T-helper 1 cell treated with Interleukin-12 subunit alpha and Interleukin-12 subunit beta and Interleukin-4 antibody, amounts not matched to agents 30 ng/mL and 1 ng/mL, for 36 hours (primary cell): ENCODE data around the gene C1QBP. TPM values are rescaled to one million over a fixed set of nuclear protein-coding genes. Genes with fewer than 3 reads are reported as not detected.
"Not testable (repeated sequence)": the region's sequence is repeated elsewhere in the genome, so short reads cannot be mapped to it uniquely, and the experiment has no call there.

Experiments used
- intact Hi-C: fragments of 100-400 bp; cut with micrococcal nuclease; formaldehyde crosslinking; loops from one replicate; pipeline ENCODE4 v1.15.1; 2024
- total RNA-seq: library from RNA; stranded (reverse); gene quantifications from 2 replicates; pipeline ENCODE4 v1.2.3, GENCODE V29; 2022

The C1QBP gene
- total RNA-seq, 1 donor from 2014 or later, result 156 TPM

DNA sequence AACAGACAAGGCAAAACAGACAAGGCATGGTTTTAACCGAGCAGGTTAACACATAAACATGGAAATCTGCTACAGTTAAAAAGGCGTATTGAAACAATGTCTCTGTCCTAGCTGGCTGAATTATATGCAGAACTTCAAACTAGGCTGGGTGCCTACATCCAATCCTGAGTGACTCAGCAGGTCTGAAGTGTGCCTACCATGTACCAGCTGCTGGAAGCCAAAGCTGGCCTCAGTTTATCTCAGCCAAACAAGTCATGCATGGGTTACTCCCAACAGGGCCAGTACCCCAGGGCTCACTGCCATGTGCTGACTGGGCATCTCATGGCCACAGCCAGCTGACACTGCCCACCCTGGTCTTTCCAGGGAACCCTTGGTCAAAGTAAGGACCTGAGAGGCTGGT lies 4.0 kb downstream of the C1QBP start:
- intact Hi-C loops, result loop anchor here (5.0 kb wide), 1 partner anchor 1007 kb away; the partner anchor contains the start of gene PIMREG

DNA sequence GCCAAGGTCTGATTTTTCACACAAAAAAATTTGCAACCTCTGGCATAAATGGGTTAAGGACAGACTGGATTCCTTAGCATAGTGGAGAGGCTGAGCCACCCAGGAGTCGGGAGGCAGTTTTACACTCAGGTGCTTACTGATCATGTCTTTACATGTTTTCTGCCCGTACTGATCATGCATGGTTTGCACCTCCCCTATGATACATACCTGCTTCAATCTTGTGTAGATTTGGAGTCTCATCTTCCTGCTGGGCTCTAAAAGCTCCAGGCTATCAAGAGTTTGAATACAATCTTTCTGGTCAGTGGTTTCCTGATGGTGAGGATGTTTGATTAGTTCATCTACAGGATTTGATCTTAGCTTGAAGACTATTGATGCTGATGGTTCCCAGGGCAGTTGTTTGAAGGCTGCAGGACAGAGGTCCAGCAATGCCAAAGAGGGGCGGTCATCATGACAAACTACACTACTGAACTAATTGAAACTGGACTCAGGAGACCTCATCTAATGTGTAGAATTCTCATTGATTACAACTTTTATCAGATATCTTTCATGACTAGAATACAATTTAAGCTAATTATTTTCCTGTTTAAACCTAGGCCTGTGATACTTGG lies 6.9 kb downstream of the C1QBP start:
- intact Hi-C loops, result no loop called here

DNA sequence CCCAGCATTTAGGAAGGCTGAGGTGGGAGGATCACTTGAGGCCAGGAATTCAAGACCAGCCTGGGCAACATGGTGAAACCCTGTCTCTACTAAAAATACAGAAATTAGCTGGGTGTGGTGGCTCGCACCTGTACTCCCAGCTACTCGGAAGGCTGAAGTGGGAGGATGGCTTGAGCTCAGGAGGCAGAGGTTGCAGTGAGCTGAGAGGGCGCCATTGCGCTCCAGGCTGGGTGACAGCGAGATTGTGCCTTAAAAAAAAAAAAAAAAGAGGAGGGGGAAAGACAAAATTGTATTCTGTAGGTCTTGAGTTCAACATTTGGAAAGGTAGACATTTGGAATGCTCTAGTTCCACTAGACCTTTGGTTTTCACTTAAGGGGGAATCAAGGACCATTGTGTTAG lies 7.7 kb downstream of the C1QBP start:
- intact Hi-C loops, result not testable (repeated sequence)

DNA sequence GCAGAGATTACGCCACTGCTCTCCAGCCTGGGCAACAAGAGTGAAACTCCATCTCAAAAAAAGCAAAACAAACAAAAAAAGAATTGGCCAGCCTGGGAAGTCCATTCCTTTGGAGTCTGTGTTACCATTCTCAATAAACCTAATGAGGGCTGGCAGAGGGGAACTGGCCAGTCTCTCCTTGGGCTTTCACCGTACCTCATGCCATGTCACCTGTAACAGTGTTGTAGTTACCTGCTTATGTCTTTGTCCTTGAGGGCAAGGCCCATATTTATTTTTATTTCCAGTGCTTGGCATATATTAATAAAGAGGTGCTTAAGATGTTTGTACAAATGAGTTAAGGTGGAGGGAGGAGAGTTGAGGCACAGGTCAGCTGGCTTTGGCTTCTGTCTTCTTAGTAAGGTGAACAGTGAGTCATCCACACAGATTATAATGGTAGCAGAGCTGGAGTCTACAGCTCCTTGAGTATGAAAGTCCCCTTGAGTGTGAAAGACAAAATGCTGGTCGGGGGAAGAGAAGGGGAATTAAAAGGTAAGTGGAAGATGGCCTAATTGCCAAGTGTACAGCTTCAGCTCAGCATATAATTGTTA lies 8.4 kb downstream of the C1QBP start:
- intact Hi-C loops, result no loop called here

DNA sequence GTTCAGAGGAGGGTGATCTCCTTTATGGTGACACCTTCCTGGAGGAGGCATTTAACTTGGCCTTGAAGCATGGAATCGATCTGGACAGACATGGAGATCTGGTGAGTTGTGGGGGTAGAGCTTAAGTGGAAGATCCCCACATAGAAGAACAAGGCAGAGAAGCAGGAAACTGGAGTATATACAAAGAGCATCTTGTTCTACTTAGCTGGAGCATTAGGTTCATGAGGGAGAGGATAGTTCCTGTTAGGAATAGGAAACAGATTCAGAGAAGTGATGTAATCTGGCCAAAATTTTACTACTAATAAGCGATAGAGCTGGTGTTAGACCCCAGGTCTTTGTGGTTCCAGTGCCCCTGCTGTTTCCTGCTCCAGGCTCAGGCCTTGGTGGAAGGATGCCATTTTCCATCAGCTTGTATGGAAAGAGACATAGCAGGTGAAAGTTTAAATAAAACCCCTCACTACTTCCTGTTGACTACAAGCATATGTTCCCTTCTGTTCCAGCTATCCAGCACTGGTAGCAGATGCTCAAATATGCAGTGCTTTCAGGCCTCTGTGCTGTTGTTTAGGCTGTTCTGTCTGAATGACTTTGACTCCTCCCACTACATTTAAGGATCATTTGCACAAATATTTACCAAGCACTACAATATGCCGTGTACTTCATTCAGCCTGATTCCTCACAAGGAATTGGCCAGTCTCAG lies 9.6 kb downstream of the C1QBP start:
- intact Hi-C loops, result no loop called here

DNA sequence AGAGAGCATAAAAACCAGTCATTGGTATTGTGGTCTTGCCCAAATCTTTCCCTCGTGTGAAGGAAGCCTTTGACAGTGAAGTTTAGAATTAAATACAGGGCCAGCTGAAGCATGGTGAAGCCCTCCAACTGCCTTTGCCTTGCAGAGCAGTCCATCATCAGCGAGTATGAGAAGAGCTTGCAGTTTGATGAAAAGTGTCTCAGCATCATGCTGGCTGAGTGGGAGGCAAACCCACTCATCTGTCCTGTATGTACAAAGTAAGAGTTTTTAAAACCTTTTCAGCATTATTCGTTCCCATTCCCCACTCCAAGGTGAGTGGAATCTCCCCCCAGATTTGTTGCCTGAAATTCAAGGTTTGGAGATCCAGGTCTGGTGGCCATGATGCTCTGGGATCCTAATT lies 13.1 kb downstream of the C1QBP start:
- intact Hi-C loops, result no loop called here

DNA sequence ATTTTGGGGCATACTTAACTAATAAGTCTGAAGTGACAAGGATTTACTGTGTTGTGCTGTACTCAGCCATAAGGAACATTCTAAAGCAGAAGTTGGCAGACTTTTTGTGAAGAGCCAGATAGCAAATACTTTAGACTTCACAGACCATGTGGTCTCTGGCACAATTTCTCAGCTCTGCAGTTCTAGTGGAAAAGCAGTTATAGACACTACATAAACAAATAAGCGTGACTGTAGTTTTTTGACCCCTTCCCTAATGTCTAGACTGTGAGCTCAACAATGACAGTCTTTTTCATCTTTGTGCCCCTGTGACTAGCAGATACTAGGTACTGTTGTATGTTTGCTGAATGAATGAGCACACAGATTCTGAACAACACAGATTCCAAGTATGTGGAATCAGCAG lies 14.0 kb downstream of the C1QBP start:
- intact Hi-C loops, result no loop called here

DNA sequence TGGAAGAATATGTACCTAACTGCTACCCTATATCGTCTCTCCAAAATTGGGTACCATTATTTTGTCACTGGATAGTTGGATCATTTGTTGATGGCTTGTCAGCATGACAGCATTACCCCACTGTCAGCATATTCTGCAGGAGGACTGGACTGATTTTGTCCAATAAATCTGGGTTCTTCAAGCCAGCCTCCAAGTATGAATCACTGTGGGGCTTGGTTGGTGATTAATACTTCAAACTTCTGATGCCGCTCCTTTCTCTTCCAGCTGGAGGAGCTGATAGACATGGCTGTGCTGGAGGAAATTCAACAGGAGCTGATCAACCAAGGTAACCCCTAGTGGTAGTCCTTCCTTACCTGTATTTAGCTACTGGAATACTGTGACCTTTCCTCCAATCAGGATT lies 16.4 kb downstream of the C1QBP start:
- intact Hi-C loops, result no loop called here

DNA sequence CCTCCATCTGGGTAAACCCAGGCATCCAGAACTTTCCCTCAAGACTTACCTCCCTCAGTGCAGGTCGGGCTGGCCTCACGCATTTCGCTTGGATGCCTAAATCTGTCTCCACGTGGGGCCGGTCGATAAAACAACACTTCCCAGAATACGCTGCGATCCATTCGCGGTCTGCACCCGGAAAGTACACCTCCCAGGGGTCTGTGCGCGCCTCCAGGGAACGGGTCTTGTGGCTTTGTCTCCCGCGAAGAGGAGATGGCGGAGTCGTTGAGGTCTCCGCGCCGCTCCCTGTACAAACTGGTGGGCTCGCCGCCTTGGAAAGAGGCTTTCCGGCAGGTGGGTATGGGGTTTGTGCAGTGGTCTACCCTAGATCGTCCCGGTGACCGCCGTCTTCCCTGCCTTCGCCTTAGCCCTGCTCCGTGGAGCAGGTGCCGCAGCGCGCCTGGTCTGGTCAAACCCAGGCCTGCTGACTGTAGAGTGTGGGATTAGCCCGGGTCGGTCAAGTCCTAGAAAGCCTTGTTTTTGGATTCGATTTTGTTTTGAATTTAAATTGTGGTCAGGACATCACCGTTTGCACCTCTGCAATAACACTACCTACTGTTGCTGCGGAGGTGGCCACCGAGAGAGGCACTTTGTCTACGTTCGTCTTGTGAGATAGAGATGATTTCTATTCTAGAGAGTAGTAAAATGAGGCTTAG lies 18.8 kb downstream of the C1QBP start, which contains the start of gene RPAIN:
RPAIN (plus strand) TSS at position 224 of the 695 bp plus-strand sequence; CDS start at position 253, 29 bp downstream.
- intact Hi-C loops, result loop anchor here (1.0 to 5.0 kb wide), 9 partner anchors 19 to 1222 kb away; partner anchors contain the start of genes AIPL1, C1QBP, DERL2 and KIAA0753

DNA sequence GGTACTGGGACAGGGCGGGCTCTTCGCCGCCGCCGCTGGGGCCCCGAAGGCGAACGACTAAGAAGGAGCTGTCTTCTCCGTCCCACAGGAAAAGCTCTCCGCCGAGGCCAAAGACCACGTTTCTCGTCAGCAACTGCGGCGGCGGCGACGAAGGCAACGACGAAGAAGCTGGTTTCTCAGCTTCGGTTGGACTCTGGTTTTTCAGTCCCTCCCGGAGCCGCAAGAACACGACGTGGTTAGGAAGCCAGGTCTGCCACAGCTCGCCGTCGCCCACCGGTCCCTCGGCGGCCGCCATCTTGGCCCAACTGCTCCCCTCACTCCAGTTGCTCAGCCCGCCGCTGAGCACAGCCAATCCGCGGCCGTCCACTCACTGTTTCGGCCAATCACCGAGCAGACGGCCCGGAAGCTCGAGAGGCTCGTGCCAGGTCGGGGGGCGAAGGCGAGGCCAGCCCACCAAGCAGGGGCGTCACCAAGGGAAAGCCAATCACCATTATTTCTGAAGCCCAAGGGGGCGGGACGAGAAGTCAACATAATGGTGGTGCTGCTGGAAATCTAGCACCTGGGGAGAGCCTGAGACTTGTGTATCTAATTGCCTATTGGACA lies 19.5 kb downstream of the C1QBP start, which contains the start of gene NUP88:
NUP88 (minus strand) TSS at position 307 of the 603 bp plus-strand sequence; CDS start at position 295, 12 bp downstream.
- intact Hi-C loops, result loop anchor here (1.0 to 5.0 kb wide), 9 partner anchors 20 to 1223 kb away; partner anchors contain the start of genes AIPL1, C1QBP, DERL2 and KIAA0753

DNA sequence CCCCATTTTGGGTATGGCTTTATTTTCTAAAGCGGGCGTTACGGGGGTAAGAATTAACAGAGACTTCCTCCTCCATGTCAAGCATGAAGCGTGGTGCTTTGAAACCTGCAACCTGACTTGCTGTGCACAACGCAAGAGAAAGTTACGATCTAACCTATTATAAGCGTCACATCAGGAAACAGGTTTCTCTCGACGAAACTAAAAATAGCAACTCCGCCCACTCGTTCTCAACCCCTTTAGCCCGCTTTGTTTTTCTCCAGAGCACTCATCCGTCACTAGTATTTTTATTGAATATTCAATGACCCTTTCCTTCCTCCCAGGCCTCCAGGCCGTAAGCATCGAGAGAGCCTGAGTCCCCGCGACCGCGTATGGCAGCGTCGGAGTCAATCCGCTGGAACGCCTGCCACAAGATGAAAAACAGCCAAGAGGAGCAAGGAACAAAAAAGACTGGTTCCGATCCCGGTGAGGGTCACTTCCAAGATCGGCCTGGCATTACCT lies 20.0 kb downstream of the C1QBP start:
- intact Hi-C loops, result loop anchor here (1.0 to 5.0 kb wide), 9 partner anchors 20 to 1223 kb away; partner anchors contain the start of genes AIPL1, C1QBP, DERL2 and KIAA0753

DNA sequence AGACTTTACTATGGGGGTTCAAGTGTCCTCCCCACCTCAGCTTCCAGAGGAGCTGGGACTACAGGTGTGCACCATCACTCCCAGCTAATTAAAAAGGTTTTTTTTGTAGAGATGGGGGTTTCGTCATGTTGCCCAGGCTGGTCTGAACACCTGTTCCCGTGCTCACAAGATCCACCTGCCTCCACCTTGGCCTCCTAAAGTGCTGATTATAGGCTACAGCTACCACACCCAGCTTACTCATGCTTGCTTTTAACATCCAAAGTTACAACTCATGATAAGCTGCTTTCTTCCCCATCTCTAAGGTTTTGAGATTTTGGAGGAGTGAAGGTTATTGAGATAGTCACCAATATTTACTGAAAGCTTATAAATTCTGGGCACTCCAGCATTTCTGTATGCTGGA lies 22.1 kb downstream of the C1QBP start:
- intact Hi-C loops, result loop anchor here (5.0 kb wide), 2 partner anchors 1020 to 1225 kb away; partner anchors contain the start of genes AIPL1, KIAA0753 and TXNDC17

DNA sequence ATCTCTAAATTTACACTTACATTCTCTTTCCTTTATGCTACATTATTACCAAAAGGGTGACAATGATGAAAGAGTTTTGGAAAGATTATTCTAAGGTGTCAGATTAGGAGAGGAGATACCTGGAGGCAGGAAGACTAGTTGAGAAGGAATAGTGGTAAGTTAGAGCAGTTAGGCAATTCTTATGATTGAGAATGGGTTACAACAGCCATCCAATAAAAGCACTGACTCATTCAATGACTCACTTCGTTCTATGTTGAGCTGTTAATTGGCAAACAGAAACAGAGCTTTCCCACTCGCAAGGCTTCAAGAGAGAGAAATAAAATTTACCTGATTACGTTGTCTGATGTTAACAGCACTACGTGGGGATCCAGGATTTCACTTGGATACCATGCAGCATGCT lies 25.3 kb downstream of the C1QBP start:
- intact Hi-C loops, result no loop called here

DNA sequence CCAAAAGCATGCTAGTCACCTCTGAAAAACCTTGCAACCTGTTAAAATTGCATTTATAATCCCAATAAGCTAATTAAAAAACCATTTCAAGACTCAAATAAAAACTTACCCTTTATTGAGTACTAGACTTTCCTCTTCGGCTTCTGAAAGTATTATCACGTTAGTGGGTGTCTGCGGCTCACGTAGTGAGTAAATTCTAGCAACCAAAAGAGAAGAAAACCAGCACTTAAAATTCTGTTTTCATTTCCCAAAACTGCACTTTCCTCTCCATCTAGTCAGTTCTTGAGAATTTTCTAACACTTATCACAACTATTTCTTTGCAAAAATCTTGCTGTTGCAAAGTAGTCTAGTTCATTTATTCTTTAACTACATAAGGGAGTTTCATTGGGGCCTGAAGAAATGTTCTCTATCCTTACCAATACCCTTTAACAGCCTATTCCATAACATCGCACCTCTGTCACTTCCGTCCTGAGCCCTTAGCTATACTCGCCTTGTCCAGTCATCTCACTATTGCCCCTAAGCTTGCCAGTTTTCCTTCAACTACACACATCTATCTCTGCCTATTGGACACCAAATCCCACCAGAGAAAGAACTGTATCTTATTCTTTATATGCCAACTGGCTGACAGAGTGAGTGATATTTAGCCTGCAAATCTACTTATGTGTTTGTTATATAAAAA lies 28.2 kb downstream of the C1QBP start:
- intact Hi-C loops, result no loop called here

DNA sequence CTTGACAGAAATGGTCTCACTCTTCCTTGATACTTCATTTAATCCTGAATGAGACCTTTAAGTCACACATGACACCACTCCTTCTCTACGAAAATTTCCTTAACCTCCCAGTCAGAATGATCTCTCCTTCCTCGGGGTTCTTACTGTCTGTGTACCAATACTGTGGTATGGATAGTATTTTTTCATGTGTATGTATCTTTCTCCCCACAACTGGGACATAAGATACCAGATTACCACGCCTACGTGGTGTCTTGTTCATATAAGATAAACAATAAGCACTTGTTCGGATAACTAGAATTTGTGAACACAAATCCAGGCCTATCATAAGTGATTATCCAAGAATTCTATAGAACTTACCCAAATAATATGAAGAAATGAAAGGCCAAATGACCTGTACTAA lies 30.8 kb downstream of the C1QBP start:
- intact Hi-C loops, result no loop called here

DNA sequence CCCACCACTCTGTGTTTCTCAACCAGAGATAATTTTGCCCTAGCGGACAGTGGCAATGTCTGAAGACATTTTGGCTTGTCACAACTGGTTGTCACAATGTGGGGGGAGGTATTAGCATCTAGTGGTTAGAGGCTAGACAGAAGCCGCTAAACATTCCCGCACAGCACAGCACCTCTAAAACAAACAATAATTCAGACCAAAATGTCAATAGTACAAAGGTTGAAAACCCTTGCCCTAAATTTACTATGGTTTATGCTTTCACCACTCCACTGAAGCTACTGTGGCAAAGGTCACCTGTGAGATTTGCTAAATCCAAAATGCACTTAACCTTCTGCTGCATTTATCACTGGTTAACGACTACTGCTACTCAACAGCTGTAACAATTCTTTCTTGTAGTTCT lies 33.6 kb downstream of the C1QBP start:
- intact Hi-C loops, result no loop called here

DNA sequence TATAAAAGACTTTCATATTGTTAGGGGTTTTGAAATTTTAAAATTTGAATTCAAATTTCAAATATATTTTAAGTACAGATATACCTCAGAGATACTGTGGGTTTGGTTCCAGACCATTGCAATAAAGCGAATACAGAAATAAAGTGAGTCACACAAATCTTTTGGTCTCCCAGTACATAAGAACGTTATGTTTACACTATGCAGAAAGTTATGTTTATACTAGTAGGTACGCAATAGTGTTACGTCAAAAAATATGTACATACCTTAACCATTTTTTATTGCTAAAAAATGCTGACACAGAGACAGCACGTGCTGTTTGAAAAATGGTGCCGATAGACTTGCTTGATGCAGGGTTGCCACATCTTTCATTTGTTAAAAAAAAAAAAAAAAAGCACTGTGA lies 39.2 kb downstream of the C1QBP start:
- intact Hi-C loops, result loop anchor here (10.0 kb wide), 1 partner anchor 65 kb away; no protein-coding TSS in a partner anchor

DNA sequence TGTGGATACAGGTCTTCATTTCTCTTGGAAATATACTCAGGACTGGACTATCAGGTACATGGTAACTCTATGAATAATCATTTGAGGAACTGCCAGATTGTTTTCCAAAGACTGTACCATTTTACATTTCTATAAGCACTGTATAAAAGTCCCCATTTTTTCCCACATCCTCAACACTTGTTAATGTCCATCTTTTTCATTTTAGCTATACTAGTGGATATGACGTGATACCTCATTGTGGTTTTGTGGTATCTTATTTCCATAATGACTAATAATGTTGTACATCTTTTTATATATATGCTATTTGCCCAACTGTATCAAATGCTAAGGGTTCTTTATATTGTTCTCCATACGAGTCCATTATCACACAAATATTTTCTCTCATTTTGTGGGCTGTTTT lies 42.3 kb downstream of the C1QBP start:
- intact Hi-C loops, result loop anchor here (10.0 kb wide), 1 partner anchor 62 kb away; no protein-coding TSS in a partner anchor

DNA sequence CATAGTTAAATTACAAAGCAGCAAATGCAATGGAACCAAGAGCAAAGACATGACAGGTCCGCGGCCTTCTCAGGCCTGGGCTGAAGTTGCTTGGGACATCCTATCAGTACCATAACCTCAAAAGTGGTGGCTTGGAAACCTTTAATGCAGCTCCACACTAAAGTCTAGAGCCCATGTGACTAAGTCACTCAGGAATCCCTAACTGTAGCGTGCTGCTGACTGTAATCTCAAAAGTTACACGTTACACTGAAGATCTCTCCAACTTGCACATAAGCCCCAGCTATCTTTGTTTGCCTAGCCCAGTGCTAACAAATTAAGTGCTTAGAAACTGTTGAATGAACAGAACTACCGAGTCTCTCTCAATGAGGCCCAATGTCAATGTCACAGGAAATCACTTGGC lies 47.3 kb downstream of the C1QBP start:
- intact Hi-C loops, result loop anchor here (10.0 kb wide), 1 partner anchor 57 kb away; no protein-coding TSS in a partner anchor
